GM13977 (cell line): ENCODE measurements around the gene TGM2.

Source experiments
- DNase-seq: peaks from one replicate; pipeline ENCODE4 v3.0.0; 2012; ENCODE audit warnings: low spot score
- in situ Hi-C: fragments of 300-500 bp; cut with MboI; formaldehyde crosslinking; loops from one replicate; pipeline ENCODE4 v1.12.0; 2022; ENCODE audit warnings: low sequenced_read_pairs, low pct_unique_long_range_greater_than_20kb, mixed read lengths, inconsistent platforms; ENCODE audit not compliant: unreplicated experiment
- TF ChIP-seq, protein P1 (sequence below): IDR thresholded peaks from 2 replicates; pipeline ENCODE4 v1.5.1; 2012; ENCODE audit warnings: mild to moderate bottlenecking, control low read depth; ENCODE audit not compliant: insufficient read depth; ENCODE audit errors: extremely low read depth, missing control alignments

Gene TGM2

GRCh38 chr20:38158701-38159351 is 6.2 kb downstream of the TGM2 start:
- TF ChIP-seq, protein P1, sequence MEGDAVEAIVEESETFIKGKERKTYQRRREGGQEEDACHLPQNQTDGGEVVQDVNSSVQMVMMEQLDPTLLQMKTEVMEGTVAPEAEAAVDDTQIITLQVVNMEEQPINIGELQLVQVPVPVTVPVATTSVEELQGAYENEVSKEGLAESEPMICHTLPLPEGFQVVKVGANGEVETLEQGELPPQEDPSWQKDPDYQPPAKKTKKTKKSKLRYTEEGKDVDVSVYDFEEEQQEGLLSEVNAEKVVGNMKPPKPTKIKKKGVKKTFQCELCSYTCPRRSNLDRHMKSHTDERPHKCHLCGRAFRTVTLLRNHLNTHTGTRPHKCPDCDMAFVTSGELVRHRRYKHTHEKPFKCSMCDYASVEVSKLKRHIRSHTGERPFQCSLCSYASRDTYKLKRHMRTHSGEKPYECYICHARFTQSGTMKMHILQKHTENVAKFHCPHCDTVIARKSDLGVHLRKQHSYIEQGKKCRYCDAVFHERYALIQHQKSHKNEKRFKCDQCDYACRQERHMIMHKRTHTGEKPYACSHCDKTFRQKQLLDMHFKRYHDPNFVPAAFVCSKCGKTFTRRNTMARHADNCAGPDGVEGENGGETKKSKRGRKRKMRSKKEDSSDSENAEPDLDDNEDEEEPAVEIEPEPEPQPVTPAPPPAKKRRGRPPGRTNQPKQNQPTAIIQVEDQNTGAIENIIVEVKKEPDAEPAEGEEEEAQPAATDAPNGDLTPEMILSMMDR, result no peak
- in situ Hi-C loops, result loop anchor here (10.0 kb wide), 1 partner anchor 94 kb away; no protein-coding TSS in a partner anchor
- no peak for DNase-seq

- DNase-seq, result no peak
- TF ChIP-seq, protein P1, result no peak
- in situ Hi-C loops, result loop anchor here (10.0 kb wide), 1 partner anchor 93 kb away; no protein-coding TSS in a partner anchor
These were observed 7.2 kb downstream of the TGM2 start for GRCh38 chr20:38157635-38158495.

DNA sequence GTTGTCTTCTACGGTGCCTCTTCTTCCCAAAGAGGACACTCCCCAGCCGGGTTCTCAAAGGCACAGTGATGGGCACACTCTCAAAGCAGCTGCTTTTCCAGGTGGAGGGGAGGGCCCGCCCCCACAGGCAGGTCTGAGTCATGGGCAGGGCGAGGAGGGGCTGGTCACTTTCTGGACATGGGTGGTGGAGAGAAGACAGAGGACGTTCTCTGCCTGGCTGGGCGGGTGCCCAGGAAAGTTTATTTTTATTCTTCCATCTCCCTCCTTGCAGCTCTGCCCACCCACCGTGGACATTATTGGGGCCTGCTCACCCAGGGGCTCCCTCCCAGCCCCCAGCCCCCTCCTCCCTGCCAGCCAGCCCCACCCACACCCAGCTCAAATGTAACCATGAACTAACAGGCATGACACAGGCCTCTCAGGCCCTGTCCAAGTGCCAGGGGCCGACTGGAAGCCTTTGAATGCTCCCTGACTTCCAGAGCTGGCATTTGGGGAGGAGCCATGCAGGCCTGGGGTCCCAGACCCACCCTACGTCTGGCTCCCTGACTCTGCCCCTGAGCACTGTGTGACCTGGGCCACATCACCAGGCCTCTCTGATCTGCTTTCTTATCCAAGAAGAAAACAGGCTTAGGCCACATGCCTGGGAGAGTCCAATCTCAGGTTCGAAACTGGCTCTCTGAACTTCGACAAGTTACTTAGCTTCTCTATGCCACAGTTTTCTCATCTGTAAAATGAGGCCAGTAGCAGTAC is 8.0 kb downstream of the TGM2 start:
- in situ Hi-C loops, result loop anchor here (10.0 kb wide), 1 partner anchor 92 kb away; no protein-coding TSS in a partner anchor
- TF ChIP-seq, protein P1, result no peak
- DNase-seq, result no peak

- in situ Hi-C loops, result loop anchor here (10.0 kb wide), 1 partner anchor 91 kb away; no protein-coding TSS in a partner anchor
- no peak for DNase-seq
These were observed 8.8 kb downstream of the TGM2 start for GRCh38 chr20:38156280-38156679.

DNA sequence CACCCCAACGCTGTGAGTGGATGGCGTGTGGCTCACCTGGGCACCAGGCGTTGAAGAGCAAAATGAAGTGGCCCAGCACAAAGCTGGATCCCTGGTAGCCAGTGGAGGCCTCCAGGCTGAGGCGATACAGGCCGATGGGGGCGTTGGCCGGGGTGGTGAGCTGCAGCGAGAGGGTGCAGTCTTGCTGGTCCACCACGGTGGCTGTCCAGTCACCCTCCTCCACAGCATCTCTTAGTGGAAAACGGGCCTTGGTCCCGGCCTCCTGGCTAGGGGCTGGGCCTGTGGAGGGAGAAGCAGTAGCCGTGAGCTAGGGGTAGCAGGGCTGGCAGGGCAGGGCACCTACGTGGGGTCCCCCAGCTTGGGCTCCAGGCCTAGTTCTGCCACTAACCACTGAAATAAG is 9.3 kb downstream of the TGM2 start:
- TF ChIP-seq, protein P1, result no peak
- in situ Hi-C loops, result loop anchor here (10.0 kb wide), 1 partner anchor 91 kb away; no protein-coding TSS in a partner anchor
- DNase-seq, result no peak

More at GRCh38 chr20:38156280-38156679, 8.8 kb downstream of the TGM2 start:
- TF ChIP-seq, protein P1, result no peak

DNA sequence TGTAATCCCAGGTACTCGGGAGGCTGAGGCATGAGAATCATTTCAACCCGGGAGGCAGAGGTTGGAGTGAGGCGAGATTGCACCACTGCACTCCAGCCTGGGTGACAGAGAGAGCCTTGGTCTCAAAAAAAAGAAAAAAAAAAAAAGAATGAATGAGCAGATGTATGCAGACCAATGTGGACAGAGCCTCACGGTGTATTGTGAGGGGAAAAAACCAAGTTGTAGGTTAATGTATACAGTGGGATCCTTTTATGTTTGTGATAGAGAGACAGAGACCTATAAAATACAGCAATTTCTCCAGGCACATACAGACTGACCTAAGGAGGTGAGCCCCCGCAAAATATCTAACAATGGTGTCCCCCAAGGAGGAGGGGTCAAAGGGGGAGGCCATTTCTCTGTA is 11.7 kb downstream of the TGM2 start:
- no peak for DNase-seq
- TF ChIP-seq, protein P1, result no peak
- in situ Hi-C loops, result loop anchor here (10.0 kb wide), 1 partner anchor 89 kb away; no protein-coding TSS in a partner anchor
